HG02798 (cell line): Measurements from ENCODE around the gene TTLL1.
"Not testable (repeated sequence)": the region's sequence is repeated elsewhere in the genome, so short reads cannot be mapped to it uniquely, and the experiment has no call there.

Experiments used
- ATAC-seq: cut with Tn5 transposase; IDR thresholded peaks from one replicate; pipeline ENCODE4 v1.9.1; 2021; ENCODE audit warnings: mild to moderate bottlenecking; ENCODE audit not compliant: unreplicated experiment, poor library complexity

TTLL1 gene

DNA sequence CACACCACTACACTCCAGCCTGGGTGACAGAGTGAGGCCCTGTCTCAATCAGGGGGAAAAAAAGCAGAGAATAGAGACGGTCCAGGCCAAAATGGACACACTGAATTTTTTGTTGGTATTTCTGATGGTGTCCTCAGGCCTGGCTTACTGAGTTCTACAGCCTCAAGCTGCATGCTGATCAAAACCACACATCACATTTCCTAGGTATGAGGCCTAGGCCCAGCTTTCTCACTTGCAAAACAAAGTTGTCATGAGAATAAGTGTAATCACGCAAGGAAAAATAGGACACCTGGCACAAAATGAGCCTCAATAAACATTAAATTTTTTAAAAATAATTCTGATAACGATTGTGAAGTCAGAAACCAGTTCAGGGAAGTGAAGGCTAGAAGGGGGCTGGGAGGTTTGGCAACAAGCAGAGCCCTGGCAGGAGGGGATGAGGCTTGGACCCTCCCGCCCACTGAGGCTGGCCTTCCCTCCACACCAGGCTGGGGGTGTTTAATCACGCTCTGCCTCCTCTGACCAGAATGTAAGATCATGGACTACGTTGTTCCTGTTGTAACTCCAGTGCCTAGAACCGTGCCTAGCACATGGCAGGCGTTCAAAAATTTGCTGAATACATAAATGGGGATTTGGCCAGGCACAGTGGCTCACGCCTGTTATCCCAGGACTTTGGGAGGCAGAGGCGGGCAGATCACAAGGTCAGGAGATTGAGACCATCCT, 92.4 kb downstream of the TTLL1 start:
- no peak for ATAC-seq

DNA sequence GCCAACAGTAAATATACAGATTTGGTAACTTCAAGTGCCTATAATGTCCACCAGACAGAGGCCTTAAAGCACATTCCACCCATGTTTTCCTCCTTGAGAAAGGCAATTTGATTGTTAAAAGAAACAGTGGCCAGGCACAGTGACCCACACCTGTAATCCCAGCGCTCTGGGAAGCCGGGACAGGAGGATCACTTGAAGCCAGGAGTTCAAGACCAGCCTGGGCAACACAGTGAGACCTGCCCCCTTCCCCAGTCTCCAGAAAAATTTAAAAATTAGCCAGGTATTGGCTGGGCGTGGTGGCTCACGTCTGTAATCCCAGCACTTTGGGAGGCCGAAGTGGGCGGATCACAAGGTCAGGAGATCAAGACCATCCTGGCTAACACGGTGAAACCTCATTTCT, 93.5 kb downstream of the TTLL1 start:
- ATAC-seq: not testable (repeated sequence)

DNA sequence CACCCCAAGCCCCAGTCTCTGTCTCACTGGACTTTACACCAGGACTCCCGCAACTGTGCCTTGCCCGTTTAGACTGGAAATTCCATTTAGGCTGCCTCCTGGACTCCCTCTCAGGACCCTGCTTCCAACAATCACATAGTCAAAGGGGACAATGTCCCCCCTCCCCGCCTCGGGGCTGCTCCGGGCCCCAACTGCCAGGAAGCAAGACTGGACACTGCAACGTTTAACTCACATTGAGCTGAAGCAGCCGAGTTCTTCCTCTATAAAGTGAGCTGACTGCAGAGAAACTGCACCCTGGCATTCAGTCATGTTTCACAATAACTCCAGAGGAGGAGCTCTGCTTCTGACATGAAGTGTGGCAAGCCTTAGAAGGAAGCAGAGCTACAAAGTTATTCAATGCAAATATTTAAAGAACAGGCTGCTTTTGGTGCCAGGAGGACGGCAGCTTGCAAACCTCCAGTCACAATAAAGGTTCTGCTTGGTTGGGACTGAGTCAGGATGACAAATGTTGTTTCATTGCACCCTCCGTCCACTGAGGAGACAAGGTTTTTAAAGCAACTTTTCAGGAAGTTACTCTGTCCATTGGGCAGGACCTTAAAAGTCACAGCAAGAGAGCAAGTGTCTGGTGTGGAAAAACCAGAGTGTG, 94.2 kb downstream of the TTLL1 start:
- no peak for ATAC-seq

DNA sequence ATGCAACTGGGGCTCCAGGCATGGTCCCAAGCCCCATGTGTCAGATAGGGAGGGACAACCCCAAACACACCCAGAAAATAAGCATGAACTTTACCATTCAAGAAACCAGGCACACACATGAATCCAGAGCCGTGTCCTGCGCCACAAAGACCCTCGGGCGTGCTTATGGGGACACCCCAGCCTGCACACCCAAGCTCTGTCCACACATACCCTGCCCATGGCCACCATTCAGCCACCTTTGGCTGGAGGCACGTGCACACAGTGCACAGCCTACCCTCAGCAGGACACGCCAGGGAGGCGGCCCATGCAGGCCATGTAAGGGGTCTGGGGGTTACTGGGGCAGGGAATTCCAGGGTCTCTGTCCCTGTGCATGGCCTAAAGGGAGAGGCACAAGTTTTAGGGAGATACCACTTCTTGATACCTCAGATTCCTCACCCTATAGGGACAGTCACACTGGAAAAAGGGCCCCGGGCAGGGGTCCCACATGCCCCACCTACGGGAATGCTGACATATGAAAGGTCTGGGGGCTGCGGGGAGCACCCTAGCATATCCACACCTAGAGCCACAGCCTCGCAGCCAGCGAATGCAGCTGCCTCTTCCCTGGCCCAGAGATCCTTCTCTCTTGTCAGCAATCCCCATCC, 94.8 kb downstream of the TTLL1 start:
- ATAC-seq: no peak

DNA sequence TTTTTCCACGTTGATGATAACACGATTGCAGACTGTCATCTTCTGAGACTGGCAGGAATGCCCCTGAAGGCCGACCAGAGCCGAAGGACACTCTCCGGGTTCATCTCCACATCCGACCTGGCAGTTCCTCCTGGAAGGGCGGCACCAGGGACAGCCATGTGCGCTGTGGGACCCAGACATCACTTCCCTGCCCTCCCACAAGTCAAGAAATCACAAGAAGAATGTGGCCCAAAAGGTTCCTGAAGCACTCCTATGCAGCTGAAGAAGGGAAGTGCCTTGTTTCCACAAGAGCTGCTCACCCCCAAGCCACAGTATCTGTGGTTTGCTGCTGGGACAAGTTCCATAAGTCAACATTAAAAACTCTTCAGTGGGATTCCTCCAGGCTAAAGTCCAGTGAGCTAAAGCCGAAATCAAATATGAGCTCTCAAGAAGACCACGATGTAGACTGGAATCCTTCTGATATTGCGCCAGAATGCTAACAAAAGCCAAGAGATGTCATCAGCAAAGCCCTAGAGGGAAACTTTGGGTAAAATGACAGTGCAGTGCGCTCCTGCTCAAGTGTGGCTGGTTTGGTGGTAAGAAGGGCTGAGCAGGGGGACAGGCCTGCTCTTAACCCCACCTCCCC, 95.4 kb downstream of the TTLL1 start:
- ATAC-seq: no peak

DNA sequence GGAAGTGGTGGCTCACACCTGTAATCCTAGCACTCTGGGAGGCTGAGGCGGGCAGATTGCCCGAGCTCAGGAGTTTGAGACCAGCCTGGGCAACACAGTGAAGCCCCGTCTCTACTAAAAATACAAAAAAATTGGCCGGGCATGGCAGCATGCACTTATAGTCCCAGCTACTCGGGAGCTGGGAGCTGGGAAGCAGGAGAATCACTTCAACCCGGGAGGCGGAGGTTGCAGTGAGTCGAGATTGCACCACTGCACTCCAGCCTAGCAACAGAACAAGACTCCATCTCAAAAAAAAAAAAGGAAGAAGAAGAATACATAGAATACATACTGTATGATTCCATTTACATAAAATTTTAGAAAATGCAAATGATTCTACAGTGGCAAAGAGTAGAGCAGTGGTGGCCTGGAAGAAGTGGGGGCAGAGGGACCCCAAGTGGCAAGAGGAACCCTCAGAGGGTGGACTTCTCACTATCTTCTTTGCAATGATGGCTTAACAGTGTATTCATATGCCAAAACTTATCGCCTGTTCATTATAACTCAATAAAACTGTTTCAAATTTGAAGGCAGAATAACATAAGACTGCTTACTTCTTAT, 96.2 kb downstream of the TTLL1 start:
- ATAC-seq: no peak

DNA sequence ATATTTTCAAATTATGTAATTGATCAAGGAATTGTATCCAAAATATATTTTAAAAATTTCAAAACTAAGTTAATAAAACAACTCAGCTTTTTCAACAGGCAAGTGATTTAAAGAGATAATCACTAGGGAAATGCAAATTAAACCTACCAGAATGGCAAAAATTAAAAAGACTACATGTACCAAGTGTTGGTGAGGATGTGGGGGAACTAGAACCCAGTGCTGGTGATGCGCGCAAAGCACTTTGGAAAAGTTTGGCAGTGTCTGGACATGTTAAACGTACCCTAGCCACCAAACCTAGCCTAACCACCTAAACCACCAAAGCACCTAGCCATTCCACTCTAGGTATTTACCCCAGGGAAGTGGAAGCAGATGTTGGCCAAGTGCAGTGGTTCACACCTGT, 97.1 kb downstream of the TTLL1 start:
- ATAC-seq: no peak

DNA sequence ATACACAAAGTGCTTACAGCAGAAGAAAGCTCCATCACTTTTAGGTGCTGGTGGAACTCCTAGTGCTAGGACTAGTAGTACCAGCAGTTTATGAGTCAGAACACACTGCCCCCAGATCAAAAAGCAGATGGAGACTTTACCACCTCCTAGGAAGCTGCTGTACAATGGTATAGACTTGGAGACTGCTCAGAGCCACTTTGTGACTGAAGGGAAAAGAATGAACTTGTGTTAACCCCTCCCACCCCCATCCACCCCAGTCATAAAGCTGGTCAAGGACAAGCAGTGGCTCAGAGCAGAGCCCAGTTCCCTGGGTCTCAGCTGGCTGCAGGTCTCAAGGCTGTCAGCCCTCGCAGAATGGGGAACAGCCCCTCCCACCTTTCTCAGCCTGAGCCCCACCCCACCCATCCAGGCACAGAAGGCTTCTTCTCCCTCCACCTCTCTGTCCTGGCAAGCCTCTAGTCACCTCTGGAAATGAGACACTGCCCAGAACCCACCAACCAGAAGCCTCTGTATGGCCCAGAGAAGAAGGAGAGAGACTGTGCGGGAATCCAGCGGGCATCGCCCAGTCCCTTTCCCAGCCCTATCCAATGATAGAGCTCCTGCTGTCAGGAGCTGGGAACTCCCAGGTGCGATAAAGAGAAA, 98.1 kb downstream of the TTLL1 start:
- ATAC-seq: no peak

DNA sequence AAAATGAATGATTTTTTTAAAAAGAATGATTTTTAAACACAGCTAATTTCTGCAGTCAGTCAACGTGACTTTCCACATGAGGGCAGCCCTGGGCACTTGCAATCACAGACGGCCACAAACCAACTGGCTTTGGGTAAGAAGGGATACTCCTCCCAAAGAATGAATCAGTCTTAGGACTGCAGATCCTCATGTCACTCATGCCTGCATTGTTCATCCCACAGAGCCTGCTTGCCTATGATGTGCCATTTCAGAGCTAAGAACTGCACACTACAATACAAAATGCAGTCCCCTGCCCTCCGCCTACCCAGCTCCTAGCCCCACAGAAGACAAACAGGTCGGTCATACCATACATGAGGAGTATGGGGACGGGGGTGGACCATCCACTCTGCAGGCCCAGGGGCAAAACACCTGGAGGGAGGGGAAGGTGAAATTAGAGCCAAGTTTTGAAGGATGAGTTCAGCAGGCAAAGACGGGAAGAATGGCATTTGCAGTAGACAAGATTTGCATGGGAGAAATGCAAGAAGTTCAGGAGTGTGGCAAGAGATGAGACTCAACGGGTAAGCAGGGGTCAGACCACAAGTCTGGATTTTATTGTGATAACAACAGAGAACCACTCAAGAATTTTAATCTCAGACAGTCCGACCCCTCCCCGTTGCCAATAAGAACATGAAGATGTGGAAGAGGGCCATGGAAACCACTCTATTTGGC, 98.9 kb downstream of the TTLL1 start:
- no peak for ATAC-seq
